ENCODE results near the gene RABGAP1L. TPM values are rescaled to one million over a fixed set of nuclear protein-coding genes. Genes with fewer than 3 reads are reported as not detected.

The RABGAP1L gene
- total RNA-seq, 1 donor from 2014 or later = 44.1 TPM

DNA sequence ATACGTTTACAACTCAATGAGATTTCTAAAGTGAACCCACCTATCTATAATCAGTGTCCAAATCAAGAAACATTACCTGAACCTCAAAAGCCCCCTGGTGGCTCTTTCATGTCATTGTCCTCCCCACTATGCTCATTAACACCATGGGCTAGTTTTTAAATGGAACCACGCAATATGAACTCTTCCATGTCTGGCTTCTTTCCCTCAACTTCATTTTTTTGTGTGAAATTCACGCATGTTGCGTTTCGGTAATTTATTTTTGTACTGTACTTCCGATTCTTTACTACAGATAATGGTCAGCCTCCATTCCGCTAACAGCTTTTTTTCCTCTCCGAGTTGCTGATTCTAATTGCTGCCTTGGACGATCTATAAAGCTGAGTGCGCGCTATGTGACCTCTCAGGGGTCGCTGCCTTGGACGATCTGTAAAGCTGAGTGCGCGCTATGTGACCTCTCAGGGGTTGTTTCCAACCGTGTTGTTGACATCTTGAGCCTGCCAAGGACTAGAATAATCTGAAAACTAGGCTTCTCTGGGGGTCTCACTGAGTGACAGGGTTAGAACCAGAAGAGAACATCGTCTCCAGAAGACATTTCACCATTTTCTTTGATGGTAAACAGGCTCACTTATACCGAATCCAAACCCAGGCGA is 839.4 kb downstream of the RABGAP1L start:
- H3K27ac Mint-ChIP-seq (ENCODE audit: unreplicated experiment) = no peak overlapping the region
- H3K36me3 Mint-ChIP-seq (ENCODE audit: unreplicated experiment) = no peaks in the 10 kb centered on the region
- TF ChIP-seq, protein P1, sequence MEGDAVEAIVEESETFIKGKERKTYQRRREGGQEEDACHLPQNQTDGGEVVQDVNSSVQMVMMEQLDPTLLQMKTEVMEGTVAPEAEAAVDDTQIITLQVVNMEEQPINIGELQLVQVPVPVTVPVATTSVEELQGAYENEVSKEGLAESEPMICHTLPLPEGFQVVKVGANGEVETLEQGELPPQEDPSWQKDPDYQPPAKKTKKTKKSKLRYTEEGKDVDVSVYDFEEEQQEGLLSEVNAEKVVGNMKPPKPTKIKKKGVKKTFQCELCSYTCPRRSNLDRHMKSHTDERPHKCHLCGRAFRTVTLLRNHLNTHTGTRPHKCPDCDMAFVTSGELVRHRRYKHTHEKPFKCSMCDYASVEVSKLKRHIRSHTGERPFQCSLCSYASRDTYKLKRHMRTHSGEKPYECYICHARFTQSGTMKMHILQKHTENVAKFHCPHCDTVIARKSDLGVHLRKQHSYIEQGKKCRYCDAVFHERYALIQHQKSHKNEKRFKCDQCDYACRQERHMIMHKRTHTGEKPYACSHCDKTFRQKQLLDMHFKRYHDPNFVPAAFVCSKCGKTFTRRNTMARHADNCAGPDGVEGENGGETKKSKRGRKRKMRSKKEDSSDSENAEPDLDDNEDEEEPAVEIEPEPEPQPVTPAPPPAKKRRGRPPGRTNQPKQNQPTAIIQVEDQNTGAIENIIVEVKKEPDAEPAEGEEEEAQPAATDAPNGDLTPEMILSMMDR (IDR thresholded peaks at IDR 0.05; ENCODE audit: partially characterized antibody, unreplicated experiment) = peak; percentile 94
- peaks cover 4% of the 10 kb centered on the region for H3K9me3 Mint-ChIP-seq (ENCODE audit: unreplicated experiment)
- peaks cover 13% of the 10 kb centered on the region for H3K4me1 Mint-ChIP-seq (ENCODE audit: low read depth, unreplicated experiment)
- H3K27me3 Mint-ChIP-seq (ENCODE audit: unreplicated experiment) = peaks cover 7% of the 10 kb centered on the region
- H3K4me3 Mint-ChIP-seq (ENCODE audit: unreplicated experiment) = no peak overlapping the region
- DNase-seq = peak; percentile 37

DNA sequence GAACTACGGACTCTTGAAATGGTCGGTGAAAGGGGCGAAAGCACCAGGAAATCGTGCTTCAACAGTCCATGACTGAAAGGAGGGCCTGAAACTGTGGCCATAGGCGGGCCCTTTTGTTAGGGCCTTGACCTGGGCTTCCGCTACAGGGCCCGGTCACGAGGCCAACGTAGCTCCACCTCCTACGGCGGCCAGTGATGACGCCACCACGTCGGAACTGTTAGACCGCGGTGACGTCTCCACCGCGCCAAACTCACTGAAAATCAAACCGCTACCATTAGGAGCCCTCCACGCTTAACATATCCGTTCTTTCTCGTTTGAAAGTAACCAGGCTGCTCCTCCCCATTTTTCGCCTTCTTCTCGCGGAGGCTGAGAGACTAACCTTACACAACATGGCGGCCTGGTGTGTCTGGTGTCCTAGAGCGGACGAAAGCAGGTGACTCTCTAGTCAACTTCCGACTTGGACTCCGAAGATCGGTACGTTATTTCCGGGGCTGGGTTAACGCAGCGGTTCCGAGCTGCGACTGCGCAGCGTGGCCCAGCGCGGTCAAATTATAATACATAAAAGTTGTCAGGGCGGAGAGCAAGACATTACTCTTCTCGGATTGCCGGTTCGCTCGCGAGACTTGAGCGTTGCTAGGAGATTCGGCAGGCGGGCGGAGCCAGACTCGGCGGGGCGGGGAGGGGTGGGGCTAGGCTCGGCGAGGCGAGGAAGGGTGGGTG is 840.1 kb downstream of the RABGAP1L start:
- Mint-ChIP-seq H3K4me1 (ENCODE audit: low read depth, unreplicated experiment) (peaks cover 13% of the 10 kb centered on the region), H3K9me3 (ENCODE audit: unreplicated experiment) (peaks cover 4% of the 10 kb centered on the region), H3K27ac (ENCODE audit: unreplicated experiment) (no peak overlapping the region), H3K36me3 (ENCODE audit: unreplicated experiment) (no peaks in the 10 kb centered on the region), H3K4me3 (ENCODE audit: unreplicated experiment) (no peak overlapping the region), H3K27me3 (ENCODE audit: unreplicated experiment) (peaks cover 7% of the 10 kb centered on the region)
- TF ChIP-seq, protein P1 (IDR thresholded peaks at IDR 0.05; ENCODE audit: partially characterized antibody, unreplicated experiment) = no peak
- peak; percentile 97 for DNase-seq

DNA sequence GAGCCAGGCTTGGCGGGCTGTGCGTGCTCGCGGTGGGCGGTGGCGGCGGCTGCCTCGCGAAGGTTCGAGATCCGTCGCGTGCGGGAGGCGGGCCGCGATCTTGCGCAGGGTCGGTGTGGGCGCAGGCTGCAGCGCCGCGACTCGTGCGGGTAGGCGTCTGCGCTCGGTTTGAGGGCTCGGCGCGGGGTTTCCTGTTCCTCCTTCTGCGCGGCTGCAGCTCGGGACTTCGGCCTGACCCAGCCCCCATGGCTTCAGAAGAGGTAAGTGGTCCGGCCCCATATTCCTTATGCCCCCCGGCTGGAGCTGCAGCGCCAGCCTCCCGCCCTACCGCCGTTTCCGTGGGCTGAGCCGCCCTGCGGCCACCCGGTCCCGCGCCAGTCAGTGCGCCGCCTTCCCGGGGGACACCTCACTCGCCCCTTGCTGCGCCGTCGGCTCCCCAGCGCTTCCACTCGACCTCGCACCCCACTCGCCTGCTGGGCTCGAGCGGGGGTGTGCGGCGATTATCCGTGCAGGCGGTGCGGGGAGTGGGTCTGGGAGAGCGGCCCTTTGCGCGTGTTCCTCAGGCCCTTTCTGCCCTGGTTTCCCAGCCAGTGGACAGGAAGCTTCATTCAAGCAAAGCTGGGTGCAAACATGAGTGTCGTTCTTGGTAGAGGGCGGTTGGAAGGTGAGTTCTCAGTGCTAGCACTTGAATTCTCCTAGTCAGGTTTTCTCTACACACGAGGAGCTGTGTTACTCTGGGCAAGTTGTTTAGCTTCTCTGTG is 840.8 kb downstream of the RABGAP1L start, which contains the start of gene CACYBP:
TSS of gene CACYBP (plus strand) at position 12 of the 761 bp plus-strand sequence. CDS start at position 246, 234 bp downstream.
- Mint-ChIP-seq H3K4me3 (ENCODE audit: unreplicated experiment) (peak within 1 kb of the TSS; percentile 86), H3K27me3 (ENCODE audit: unreplicated experiment) (peaks cover 7% of the 10 kb centered on the region), H3K36me3 (ENCODE audit: unreplicated experiment) (no peaks in the 10 kb centered on the region), H3K27ac (ENCODE audit: unreplicated experiment) (peak within 1 kb of the TSS; percentile 56), H3K4me1 (ENCODE audit: low read depth, unreplicated experiment) (peaks cover 13% of the 10 kb centered on the region), H3K9me3 (ENCODE audit: unreplicated experiment) (peaks cover 4% of the 10 kb centered on the region)
- peak; percentile 60 for DNase-seq
- TF ChIP-seq, protein P1 (IDR thresholded peaks at IDR 0.05; ENCODE audit: partially characterized antibody, unreplicated experiment) = no peak

DNA sequence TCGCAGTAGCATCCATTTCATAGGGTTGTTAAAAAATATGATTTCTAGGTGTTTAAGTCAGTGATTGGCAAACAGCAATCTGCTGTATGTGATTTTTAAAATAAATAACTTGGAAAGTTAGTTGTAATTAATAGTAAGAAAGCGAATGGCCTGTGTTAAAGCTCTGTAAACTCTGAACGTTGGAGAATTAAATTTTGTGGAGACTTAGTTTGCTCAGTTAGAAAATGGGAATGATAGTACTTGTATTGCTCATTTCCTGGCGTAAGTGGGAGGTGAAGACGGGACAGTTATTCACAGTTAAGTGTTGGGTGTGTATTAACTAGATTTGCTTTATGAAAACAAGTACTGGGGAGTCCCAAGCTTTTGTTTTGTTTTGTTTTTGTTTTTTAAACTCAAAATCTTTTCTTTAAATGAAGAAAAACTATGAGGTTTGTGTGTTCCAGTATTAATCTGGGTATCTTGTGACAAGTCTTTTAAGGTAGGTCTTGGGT is 841.4 kb downstream of the RABGAP1L start:
- TF ChIP-seq, protein P1 (IDR thresholded peaks at IDR 0.05; ENCODE audit: partially characterized antibody, unreplicated experiment) = no peak
- Mint-ChIP-seq H3K27ac (ENCODE audit: unreplicated experiment) (peak overlapping the region; percentile 56), H3K9me3 (ENCODE audit: unreplicated experiment) (peaks cover 4% of the 10 kb centered on the region), H3K36me3 (ENCODE audit: unreplicated experiment) (no peaks in the 10 kb centered on the region), H3K4me3 (ENCODE audit: unreplicated experiment) (peak overlapping the region; percentile 86), H3K4me1 (ENCODE audit: low read depth, unreplicated experiment) (peaks cover 13% of the 10 kb centered on the region), H3K27me3 (ENCODE audit: unreplicated experiment) (peaks cover 7% of the 10 kb centered on the region)
- DNase-seq = no peak

All from glutamatergic neuron (in vitro differentiated cells).